Measurements from ENCODE around the gene SDK1. TPM values are rescaled to one million over a fixed set of nuclear protein-coding genes. Genes with fewer than 3 reads are reported as not detected.

Gene SDK1
- total RNA-seq, 1 donor from 2014 or later: 0.26 TPM

GRCh38 chr7:3791327-3791726, 490.3 kb downstream of the SDK1 start:
- no peak for DNase-seq (ENCODE audit: low read depth)
- FAIRE-seq: peak; percentile 87
- Histone ChIP-seq H3K36me3 (ENCODE audit: control insufficient read depth, insufficient read depth, low read length) (no peaks in the 10 kb centered on the region), H3K4me3 (ENCODE audit: low read depth, low read length) (no peak overlapping the region), H3K27me3 (ENCODE audit: control insufficient read depth, insufficient read depth, low read length) (no peaks in the 10 kb centered on the region)
- TF ChIP-seq CTCF (IDR thresholded peaks at IDR 0.05; ENCODE audit: insufficient read depth, low read length, severe bottlenecking): no peak

- no peak for FAIRE-seq
- no peak for TF ChIP-seq CTCF (IDR thresholded peaks at IDR 0.05; ENCODE audit: insufficient read depth, low read length, severe bottlenecking)
- DNase-seq (ENCODE audit: low read depth): no peak
- no peaks in the 10 kb centered on the region for H3K36me3 ChIP-seq (ENCODE audit: control insufficient read depth, insufficient read depth, low read length)
- H3K4me3 ChIP-seq (ENCODE audit: low read depth, low read length): no peak overlapping the region
- no peaks in the 10 kb centered on the region for H3K27me3 ChIP-seq (ENCODE audit: control insufficient read depth, insufficient read depth, low read length)
Observed at GRCh38 chr7:3795141-3795540, 494.1 kb downstream of the SDK1 start.

GRCh38 chr7:3795781-3796180, 494.7 kb downstream of the SDK1 start:
- DNase-seq (ENCODE audit: low read depth) (no peak), FAIRE-seq (no peak)
- no peak for TF ChIP-seq CTCF (IDR thresholded peaks at IDR 0.05; ENCODE audit: insufficient read depth, low read length, severe bottlenecking)
- Histone ChIP-seq H3K36me3 (ENCODE audit: control insufficient read depth, insufficient read depth, low read length) (no peaks in the 10 kb centered on the region), H3K27me3 (ENCODE audit: control insufficient read depth, insufficient read depth, low read length) (no peaks in the 10 kb centered on the region), H3K4me3 (ENCODE audit: low read depth, low read length) (no peak overlapping the region)

GRCh38 chr7:3805151-3805550, 504.1 kb downstream of the SDK1 start:
- no peaks in the 10 kb centered on the region for H3K36me3 ChIP-seq (ENCODE audit: control insufficient read depth, insufficient read depth, low read length)
- no peaks in the 10 kb centered on the region for H3K27me3 ChIP-seq (ENCODE audit: control insufficient read depth, insufficient read depth, low read length)
- no peak for TF ChIP-seq CTCF (IDR thresholded peaks at IDR 0.05; ENCODE audit: insufficient read depth, low read length, severe bottlenecking)
- no peak overlapping the region for H3K4me3 ChIP-seq (ENCODE audit: low read depth, low read length)
- FAIRE-seq (no peak), DNase-seq (ENCODE audit: low read depth) (peak; percentile 10)

GRCh38 chr7:3806516-3806915, 505.5 kb downstream of the SDK1 start:
- FAIRE-seq: no peak
- TF ChIP-seq CTCF (IDR thresholded peaks at IDR 0.05; ENCODE audit: insufficient read depth, low read length, severe bottlenecking): no peak
- no peaks in the 10 kb centered on the region for H3K36me3 ChIP-seq (ENCODE audit: control insufficient read depth, insufficient read depth, low read length)

GRCh38 chr7:3807824-3808223, 506.8 kb downstream of the SDK1 start:
- Histone ChIP-seq H3K27me3 (ENCODE audit: control insufficient read depth, insufficient read depth, low read length) (no peaks in the 10 kb centered on the region), H3K36me3 (ENCODE audit: control insufficient read depth, insufficient read depth, low read length) (no peaks in the 10 kb centered on the region), H3K4me3 (ENCODE audit: low read depth, low read length) (no peak overlapping the region)
- DNase-seq (ENCODE audit: low read depth) (no peak), FAIRE-seq (no peak)
- no peak for TF ChIP-seq CTCF (IDR thresholded peaks at IDR 0.05; ENCODE audit: insufficient read depth, low read length, severe bottlenecking)

More at GRCh38 chr7:3806516-3806915, 505.5 kb downstream of the SDK1 start:
- Histone ChIP-seq H3K27me3 (ENCODE audit: control insufficient read depth, insufficient read depth, low read length) (no peaks in the 10 kb centered on the region), H3K4me3 (ENCODE audit: low read depth, low read length) (no peak overlapping the region)
- no peak for DNase-seq (ENCODE audit: low read depth)
